Measurements from ENCODE around the gene F12.
A peak's percentile ranks its signal among the peaks of the same experiment; 100 is the strongest.

The F12 gene

DNA sequence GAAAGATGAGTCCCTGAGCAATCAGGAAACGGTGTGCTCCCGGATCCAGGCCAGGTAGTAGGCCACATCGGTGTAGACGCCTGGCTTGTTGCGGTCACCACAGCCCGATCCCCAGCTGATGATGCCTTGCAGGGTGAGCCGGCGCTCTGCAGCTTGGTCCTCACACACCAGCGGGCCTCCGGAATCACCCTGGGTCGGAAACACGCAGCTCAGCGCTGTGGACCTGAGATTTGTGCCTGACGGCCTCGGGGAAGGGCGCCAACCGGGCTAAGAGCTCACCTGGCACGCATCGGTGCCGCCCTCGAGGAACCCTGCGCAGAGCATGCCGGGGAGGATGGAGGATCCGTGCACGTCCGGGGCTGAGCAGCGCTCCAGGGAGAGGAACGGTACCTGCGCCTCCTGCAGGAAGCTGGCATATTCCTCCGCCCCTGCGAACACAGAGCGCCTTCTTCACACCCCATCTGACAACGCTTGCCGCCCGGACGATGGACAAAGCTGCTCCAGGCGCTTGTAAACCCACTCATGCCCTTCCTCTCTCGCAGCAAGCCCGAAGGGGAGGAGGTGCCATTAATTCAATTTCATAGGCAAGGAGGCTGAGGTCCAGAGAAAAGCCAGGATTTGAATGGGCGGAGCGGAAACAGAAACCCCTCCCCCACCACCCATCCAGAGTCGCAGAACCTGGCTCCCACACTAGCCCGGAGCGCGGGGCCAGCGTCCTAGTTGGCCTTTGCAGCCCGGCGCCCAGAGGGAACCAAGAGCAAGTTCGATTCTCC lies 6.9 kb downstream of the F12 start (continued):
- TF ChIP-seq, protein P1, sequence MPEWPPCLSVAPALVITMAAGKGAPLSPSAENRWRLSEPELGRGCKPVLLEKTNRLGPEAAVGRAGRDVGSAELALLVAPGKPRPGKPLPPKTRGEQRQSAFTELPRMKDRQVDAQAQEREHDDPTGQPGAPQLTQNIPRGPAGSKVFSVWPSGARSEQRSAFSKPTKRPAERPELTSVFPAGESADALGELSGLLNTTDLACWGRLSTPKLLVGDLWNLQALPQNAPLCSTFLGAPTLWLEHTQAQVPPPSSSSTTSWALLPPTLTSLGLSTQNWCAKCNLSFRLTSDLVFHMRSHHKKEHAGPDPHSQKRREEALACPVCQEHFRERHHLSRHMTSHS (tag by site-specific recombination; IDR thresholded peaks at IDR 0.05), result no peak
- TF ChIP-seq ZNF473 (tag by site-specific recombination; IDR thresholded peaks at IDR 0.05), result no peak
- TF ChIP-seq ZNF114 (tag by site-specific recombination; IDR thresholded peaks at IDR 0.05), result no peak
- TF ChIP-seq ZNF302 (tag by site-specific recombination; IDR thresholded peaks at IDR 0.05; ENCODE audit: low read depth), result no peak
- TF ChIP-seq ZNF768 (tag by site-specific recombination; IDR thresholded peaks at IDR 0.05), result no peak
- TF ChIP-seq ZNF561 (tag by site-specific recombination; IDR thresholded peaks at IDR 0.05; ENCODE audit: borderline replicate concordance), result peak; percentile 85; the same call in 1 of the 2 replicates
- TF ChIP-seq BCL11B (tag by site-specific recombination; IDR thresholded peaks at IDR 0.05; ENCODE audit: low read depth), result peak; percentile 73; the same call in 1 of the 2 replicates
- TF ChIP-seq ZNF433 (tag by site-specific recombination; IDR thresholded peaks at IDR 0.05; ENCODE audit: low read depth), result no peak
- no peak for TF ChIP-seq OSR2 (tag by site-specific recombination; IDR thresholded peaks at IDR 0.05)
- peak; percentile 61; the same call in 1 of the 2 replicates for TF ChIP-seq KLF9 (tag by site-specific recombination; IDR thresholded peaks at IDR 0.05; ENCODE audit: low read depth)
- no peak for TF ChIP-seq ZNF514 (tag by site-specific recombination; IDR thresholded peaks at IDR 0.05)
- no peak for TF ChIP-seq ZNF175 (tag by site-specific recombination; IDR thresholded peaks at IDR 0.05)
- TF ChIP-seq, protein P2, sequence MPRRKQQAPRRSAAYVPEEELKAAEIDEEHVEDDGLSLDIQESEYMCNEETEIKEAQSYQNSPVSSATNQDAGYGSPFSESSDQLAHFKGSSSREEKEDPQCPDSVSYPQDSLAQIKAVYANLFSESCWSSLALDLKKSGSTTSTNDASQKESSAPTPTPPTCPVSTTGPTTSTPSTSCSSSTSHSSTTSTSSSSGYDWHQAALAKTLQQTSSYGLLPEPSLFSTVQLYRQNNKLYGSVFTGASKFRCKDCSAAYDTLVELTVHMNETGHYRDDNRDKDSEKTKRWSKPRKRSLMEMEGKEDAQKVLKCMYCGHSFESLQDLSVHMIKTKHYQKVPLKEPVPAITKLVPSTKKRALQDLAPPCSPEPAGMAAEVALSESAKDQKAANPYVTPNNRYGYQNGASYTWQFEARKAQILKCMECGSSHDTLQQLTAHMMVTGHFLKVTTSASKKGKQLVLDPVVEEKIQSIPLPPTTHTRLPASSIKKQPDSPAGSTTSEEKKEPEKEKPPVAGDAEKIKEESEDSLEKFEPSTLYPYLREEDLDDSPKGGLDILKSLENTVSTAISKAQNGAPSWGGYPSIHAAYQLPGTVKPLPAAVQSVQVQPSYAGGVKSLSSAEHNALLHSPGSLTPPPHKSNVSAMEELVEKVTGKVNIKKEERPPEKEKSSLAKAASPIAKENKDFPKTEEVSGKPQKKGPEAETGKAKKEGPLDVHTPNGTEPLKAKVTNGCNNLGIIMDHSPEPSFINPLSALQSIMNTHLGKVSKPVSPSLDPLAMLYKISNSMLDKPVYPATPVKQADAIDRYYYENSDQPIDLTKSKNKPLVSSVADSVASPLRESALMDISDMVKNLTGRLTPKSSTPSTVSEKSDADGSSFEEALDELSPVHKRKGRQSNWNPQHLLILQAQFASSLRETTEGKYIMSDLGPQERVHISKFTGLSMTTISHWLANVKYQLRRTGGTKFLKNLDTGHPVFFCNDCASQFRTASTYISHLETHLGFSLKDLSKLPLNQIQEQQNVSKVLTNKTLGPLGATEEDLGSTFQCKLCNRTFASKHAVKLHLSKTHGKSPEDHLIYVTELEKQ (tag by site-specific recombination; IDR thresholded peaks at IDR 0.05; ENCODE audit: borderline replicate concordance), result no peak
- TF ChIP-seq ZNF174 (tag by site-specific recombination; IDR thresholded peaks at IDR 0.05), result no peak
- TF ChIP-seq, protein P3, sequence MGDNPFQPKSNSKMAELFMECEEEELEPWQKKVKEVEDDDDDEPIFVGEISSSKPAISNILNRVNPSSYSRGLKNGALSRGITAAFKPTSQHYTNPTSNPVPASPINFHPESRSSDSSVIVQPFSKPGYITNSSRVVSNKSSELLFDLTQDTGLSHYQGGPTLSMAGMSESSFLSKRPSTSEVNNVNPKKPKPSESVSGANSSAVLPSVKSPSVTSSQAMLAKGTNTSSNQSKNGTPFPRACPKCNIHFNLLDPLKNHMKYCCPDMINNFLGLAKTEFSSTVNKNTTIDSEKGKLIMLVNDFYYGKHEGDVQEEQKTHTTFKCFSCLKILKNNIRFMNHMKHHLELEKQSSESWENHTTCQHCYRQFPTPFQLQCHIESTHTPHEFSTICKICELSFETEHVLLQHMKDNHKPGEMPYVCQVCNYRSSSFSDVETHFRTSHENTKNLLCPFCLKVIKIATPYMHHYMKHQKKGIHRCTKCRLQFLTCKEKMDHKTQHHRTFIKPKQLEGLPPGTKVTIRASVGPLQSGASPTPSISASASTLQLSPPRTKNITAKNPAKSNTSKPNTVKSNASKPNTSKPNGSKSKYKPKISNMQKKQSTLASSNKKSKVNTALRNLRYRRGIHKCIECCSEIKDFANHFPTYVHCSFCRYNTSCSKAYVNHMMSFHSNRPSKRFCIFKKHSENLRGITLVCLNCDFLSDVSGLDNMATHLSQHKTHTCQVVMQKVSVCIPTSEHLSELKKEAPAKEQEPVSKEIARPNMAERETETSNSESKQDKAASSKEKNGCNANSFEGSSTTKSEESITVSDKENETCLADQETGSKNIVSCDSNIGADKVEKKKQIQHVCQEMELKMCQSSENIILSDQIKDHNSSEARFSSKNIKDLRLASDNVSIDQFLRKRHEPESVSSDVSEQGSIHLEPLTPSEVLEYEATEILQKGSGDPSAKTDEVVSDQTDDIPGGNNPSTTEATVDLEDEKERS (tag by site-specific recombination; IDR thresholded peaks at IDR 0.05), result no peak
- TF ChIP-seq REPIN1 (tag by site-specific recombination; IDR thresholded peaks at IDR 0.05; ENCODE audit: low read depth), result no peak
- TF ChIP-seq BCL11A (tag by site-specific recombination; IDR thresholded peaks at IDR 0.05; ENCODE audit: low read depth), result 0 out of 2 replicates have a peak, but pooled peaks have one; percentile 72
- TF ChIP-seq, protein P4, sequence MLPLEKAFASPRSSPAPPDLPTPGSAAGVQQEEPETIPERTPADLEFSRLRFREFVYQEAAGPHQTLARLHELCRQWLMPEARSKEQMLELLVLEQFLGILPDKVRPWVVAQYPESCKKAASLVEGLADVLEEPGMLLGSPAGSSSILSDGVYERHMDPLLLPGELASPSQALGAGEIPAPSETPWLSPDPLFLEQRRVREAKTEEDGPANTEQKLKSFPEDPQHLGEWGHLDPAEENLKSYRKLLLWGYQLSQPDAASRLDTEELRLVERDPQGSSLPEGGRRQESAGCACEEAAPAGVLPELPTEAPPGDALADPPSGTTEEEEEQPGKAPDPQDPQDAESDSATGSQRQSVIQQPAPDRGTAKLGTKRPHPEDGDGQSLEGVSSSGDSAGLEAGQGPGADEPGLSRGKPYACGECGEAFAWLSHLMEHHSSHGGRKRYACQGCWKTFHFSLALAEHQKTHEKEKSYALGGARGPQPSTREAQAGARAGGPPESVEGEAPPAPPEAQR (tag by site-specific recombination; IDR thresholded peaks at IDR 0.05), result no peak
- no peak for TF ChIP-seq ZNF791 (tag by site-specific recombination; IDR thresholded peaks at IDR 0.05)
- no peak for TF ChIP-seq ZNF16 (tag by site-specific recombination; IDR thresholded peaks at IDR 0.05; ENCODE audit: low read depth)
- TF ChIP-seq, protein P5, sequence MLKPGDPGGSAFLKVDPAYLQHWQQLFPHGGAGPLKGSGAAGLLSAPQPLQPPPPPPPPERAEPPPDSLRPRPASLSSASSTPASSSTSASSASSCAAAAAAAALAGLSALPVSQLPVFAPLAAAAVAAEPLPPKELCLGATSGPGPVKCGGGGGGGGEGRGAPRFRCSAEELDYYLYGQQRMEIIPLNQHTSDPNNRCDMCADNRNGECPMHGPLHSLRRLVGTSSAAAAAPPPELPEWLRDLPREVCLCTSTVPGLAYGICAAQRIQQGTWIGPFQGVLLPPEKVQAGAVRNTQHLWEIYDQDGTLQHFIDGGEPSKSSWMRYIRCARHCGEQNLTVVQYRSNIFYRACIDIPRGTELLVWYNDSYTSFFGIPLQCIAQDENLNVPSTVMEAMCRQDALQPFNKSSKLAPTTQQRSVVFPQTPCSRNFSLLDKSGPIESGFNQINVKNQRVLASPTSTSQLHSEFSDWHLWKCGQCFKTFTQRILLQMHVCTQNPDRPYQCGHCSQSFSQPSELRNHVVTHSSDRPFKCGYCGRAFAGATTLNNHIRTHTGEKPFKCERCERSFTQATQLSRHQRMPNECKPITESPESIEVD (tag by site-specific recombination; IDR thresholded peaks at IDR 0.05), result no peak
- no peak for TF ChIP-seq ZSCAN23 (tag by site-specific recombination; IDR thresholded peaks at IDR 0.05)
- TF ChIP-seq ZNF548 (tag by site-specific recombination; IDR thresholded peaks at IDR 0.05), result no peak
- TF ChIP-seq ZBTB20 (tag by site-specific recombination; IDR thresholded peaks at IDR 0.05), result peak; percentile 100
- TF ChIP-seq WT1 (tag by site-specific recombination; IDR thresholded peaks at IDR 0.05), result peak; percentile 52; the same call in 1 of the 2 replicates
- TF ChIP-seq ZNF707 (tag by site-specific recombination; IDR thresholded peaks at IDR 0.05), result no peak
- TF ChIP-seq, protein P6, sequence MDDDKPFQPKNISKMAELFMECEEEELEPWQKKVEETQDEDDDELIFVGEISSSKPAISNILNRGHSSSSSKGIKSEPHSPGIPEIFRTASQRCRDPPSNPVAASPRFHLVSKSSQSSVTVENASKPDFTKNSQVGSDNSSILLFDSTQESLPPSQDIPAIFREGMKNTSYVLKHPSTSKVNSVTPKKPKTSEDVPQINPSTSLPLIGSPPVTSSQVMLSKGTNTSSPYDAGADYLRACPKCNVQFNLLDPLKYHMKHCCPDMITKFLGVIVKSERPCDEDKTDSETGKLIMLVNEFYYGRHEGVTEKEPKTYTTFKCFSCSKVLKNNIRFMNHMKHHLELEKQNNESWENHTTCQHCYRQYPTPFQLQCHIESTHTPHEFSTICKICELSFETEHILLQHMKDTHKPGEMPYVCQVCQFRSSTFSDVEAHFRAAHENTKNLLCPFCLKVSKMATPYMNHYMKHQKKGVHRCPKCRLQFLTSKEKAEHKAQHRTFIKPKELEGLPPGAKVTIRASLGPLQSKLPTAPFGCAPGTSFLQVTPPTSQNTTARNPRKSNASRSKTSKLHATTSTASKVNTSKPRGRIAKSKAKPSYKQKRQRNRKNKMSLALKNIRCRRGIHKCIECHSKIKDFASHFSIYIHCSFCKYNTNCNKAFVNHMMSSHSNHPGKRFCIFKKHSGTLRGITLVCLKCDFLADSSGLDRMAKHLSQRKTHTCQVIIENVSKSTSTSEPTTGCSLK (tag by site-specific recombination; IDR thresholded peaks at IDR 0.05), result no peak

All from HEK293 (cell line).